PC-9 (cell line): ENCODE results near the gene RNLS.

Experiments used
- CTCF ChIP-seq: fragments of 200-600 bp; sonication (generic); conservative IDR thresholded peaks from 2 replicates; pipeline ENCODE4 v1.6.1; 2017; ENCODE audit warnings: mixed run types, antibody characterized with exemption, mild to moderate bottlenecking, moderate library complexity
- EZH2 ChIP-seq: fragments of 200-600 bp; sonication (generic); IDR thresholded peaks from 2 replicates; pipeline ENCODE4 v1.8.0; 2017; ENCODE audit warnings: antibody characterized with exemption, low read depth

GRCh38 chr10:88455831-88456230, 127.3 kb downstream of the RNLS start:
- no peak for TF ChIP-seq CTCF
- no peak for TF ChIP-seq EZH2
